Measurements from ENCODE around the gene MYBPHL. TPM values are rescaled to one million over a fixed set of nuclear protein-coding genes. Genes with fewer than 3 reads are reported as not detected.

MYBPHL gene
- total RNA-seq, 4 donors from 2014 or later: not detected

DNA sequence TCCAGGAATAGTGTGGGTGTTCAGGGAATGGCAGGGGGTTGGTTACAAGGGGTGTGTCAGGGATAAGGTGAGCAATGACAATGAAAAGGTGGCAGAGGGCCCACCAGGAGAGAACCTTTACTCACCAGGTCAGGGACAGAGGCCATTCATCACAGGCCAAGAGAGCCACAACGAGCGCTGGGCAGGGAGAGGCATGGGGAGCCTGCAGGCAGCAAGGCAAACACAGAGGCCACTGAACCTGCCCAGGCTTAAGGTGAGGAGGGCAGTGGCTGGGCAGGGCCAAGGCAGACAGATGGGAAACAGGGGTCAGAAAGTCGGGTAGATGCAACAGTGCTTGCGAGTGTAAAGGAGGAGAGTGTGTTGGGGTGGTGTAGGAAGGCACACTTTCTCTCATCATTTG, 28.3 kb upstream of the MYBPHL start:
- Histone ChIP-seq H3K4me3 (no peak overlapping the region), H3K4me1 (no peaks in the 10 kb centered on the region), H3K9me3 (peaks cover 0 to 24% (median 0%) of the 10 kb centered on the region in 4 donors), H3K27ac (no peak overlapping the region), H3K36me3 (peaks cover 0 to 93% (median 0%) of the 10 kb centered on the region in 3 donors), H3K27me3 (no peaks in the 10 kb centered on the region)
- no peak for TF ChIP-seq POLR2A (IDR thresholded peaks at IDR 0.05)
- TF ChIP-seq, protein P1, sequence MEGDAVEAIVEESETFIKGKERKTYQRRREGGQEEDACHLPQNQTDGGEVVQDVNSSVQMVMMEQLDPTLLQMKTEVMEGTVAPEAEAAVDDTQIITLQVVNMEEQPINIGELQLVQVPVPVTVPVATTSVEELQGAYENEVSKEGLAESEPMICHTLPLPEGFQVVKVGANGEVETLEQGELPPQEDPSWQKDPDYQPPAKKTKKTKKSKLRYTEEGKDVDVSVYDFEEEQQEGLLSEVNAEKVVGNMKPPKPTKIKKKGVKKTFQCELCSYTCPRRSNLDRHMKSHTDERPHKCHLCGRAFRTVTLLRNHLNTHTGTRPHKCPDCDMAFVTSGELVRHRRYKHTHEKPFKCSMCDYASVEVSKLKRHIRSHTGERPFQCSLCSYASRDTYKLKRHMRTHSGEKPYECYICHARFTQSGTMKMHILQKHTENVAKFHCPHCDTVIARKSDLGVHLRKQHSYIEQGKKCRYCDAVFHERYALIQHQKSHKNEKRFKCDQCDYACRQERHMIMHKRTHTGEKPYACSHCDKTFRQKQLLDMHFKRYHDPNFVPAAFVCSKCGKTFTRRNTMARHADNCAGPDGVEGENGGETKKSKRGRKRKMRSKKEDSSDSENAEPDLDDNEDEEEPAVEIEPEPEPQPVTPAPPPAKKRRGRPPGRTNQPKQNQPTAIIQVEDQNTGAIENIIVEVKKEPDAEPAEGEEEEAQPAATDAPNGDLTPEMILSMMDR (IDR thresholded peaks at IDR 0.05): no peak
- no peak for DNase-seq

DNA sequence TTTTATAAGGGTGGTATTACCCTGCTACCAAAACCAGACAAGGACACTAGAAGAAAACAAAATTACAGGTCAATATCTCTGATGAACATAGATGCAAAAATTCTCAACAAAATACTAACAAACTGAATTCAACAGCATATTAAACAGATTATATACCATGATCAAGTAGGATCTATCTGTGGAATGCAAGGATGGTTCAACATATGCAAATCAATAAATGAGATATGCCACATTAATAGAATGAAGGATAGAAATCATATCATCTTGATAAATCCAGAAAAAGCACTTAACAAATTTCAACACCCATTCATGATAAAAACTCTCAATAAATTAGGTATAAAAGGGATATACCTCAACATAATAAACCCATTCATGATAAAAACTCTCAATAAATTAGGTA, 24.3 kb upstream of the MYBPHL start:
- no peak for DNase-seq
- no peak overlapping the region for H3K4me3 ChIP-seq
- TF ChIP-seq POLR2A (IDR thresholded peaks at IDR 0.05): no peak
- TF ChIP-seq, protein P1 (IDR thresholded peaks at IDR 0.05): no peak
- H3K9me3 ChIP-seq: peaks cover 0 to 24% (median 0%) of the 10 kb centered on the region in 4 donors
- no peak overlapping the region for H3K27ac ChIP-seq
- H3K4me1 ChIP-seq: no peaks in the 10 kb centered on the region
- no peaks in the 10 kb centered on the region for H3K27me3 ChIP-seq
- peaks cover 0 to 91% (median 0%) of the 10 kb centered on the region in 3 donors for H3K36me3 ChIP-seq

DNA sequence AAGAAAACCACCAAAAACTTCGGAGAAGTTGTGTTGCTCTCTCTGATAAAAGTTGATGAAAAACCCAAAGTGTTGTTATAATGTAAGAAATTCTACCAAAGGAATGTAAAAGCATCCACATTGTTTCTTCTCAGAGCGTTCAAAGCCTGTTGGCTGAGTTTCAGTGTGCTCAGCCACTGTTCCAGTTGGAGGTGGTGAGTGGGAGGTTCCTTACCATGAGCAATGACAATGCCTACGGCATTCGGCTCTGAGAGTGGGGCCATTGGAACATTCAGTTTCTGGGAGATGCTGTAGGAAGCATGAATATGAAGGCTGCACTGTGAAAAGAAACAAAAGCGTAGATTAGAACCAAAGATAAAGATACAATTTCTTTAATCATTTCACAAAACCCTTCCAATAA, 20.5 kb upstream of the MYBPHL start:
- H3K4me1 ChIP-seq: no peaks in the 10 kb centered on the region
- DNase-seq: no peak
- H3K36me3 ChIP-seq: peaks cover 0 to 91% (median 3%) of the 10 kb centered on the region in 3 donors
- H3K27me3 ChIP-seq: no peaks in the 10 kb centered on the region
- H3K9me3 ChIP-seq: peaks cover 0 to 17% (median 0%) of the 10 kb centered on the region in 4 donors
- H3K4me3 ChIP-seq: no peak overlapping the region
- no peak overlapping the region for H3K27ac ChIP-seq
- no peak for TF ChIP-seq POLR2A (IDR thresholded peaks at IDR 0.05)
- TF ChIP-seq, protein P1 (IDR thresholded peaks at IDR 0.05): no peak

DNA sequence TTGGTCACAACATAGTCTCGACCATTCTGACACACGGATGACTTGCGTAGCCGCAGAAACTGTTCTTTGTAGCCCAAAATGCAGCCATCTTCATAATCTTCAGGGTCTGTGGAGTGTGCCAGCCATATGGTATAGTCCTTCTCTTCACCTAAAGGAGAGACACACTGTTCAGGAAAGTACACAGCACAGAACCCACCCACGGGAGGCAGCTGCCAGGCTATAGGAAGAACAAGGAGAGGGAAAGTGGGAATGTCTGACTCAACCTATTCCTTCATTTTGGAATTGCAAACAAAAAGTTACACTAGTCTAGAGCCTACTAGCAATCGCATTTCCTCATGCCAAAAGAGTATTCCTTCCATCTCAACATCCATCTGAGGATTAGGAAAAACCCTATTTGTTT, 16.2 kb upstream of the MYBPHL start:
- Histone ChIP-seq H3K36me3 (peaks cover 0 to 96% (median 3%) of the 10 kb centered on the region in 3 donors), H3K9me3 (no peaks in the 10 kb centered on the region), H3K4me1 (no peaks in the 10 kb centered on the region), H3K27ac (no peak overlapping the region), H3K4me3 (no peak overlapping the region), H3K27me3 (no peaks in the 10 kb centered on the region)
- DNase-seq: no peak
- TF ChIP-seq POLR2A (IDR thresholded peaks at IDR 0.05): no peak
- TF ChIP-seq, protein P1 (IDR thresholded peaks at IDR 0.05): no peak

DNA sequence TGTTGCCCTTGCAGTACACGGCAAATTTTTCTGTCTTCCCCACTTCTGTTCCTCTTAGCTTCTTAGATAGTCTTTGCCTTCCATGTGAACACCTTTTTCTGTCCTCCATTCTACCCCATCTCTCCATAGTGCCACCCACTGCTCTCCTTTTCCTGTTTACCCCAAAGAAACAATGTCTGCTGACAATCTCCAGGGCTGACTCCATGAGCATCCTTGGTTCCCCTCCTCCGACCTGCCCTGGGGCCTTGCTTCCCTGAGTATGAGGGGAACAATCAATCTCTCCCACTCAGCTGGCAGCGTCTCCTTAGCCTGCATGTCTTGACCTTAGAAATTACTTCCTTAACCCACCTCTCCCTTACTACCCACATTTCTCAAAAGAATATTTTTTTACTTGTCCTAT, 12.3 kb upstream of the MYBPHL start:
- no peaks in the 10 kb centered on the region for H3K4me1 ChIP-seq
- peaks cover 0 to 95% (median 3%) of the 10 kb centered on the region in 3 donors for H3K36me3 ChIP-seq
- no peak for DNase-seq
- no peaks in the 10 kb centered on the region for H3K9me3 ChIP-seq
- no peak overlapping the region for H3K27ac ChIP-seq
- TF ChIP-seq, protein P1 (IDR thresholded peaks at IDR 0.05): no peak
- no peak for TF ChIP-seq POLR2A (IDR thresholded peaks at IDR 0.05)
- H3K27me3 ChIP-seq: no peaks in the 10 kb centered on the region
- no peak overlapping the region for H3K4me3 ChIP-seq

DNA sequence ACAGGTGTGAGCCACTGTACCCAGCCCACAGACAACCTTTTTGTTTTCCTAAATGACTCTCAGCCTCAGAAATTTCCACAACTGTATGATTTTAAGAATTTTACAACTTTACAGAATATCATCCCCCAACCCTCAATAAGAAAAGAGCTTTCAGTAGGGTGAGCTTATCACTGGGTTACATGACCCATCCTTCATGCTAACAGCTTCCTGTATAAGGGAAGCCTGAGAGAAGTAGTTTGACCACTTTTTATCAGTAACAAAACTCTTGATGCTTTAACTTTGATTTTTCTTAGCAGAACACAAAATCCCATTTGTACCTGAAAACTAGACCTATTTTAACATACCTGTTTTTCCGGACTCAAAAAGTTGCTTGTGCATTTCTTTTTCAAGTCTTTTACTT, 9.7 kb upstream of the MYBPHL start:
- Histone ChIP-seq H3K27ac (no peak overlapping the region), H3K4me1 (peaks cover 0 to 9% (median 0%) of the 10 kb centered on the region in 4 donors), H3K4me3 (no peak overlapping the region), H3K36me3 (peaks cover 0 to 85% (median 0%) of the 10 kb centered on the region in 3 donors), H3K27me3 (no peaks in the 10 kb centered on the region), H3K9me3 (no peaks in the 10 kb centered on the region)
- no peak for DNase-seq
- TF ChIP-seq, protein P1 (IDR thresholded peaks at IDR 0.05): no peak
- TF ChIP-seq POLR2A (IDR thresholded peaks at IDR 0.05): no peak
